Measurements from ENCODE around the gene ADORA1. TPM values are rescaled to one million over a fixed set of nuclear protein-coding genes. Genes with fewer than 3 reads are reported as not detected.

ADORA1 gene
- polyA plus RNA-seq, 1 of the 3 experiments (the other 2 are of a cell fraction), result 4.8 TPM

- 83% methylated on average over 9 of the region's 10 CpGs for WGBS (ENCODE audit: low lambda C conversion rate)
- Histone ChIP-seq H3K9ac (no peak overlapping the region), H4K20me1 (ENCODE audit: insufficient read depth) (no peaks in the 10 kb centered on the region), H2AFZ (ENCODE audit: low read depth) (no peak overlapping the region), H3K27me3 (ENCODE audit: insufficient read depth) (no peaks in the 10 kb centered on the region), H3K4me2 (no peak overlapping the region), H3K9me2 (no peaks in the 10 kb centered on the region), H3F3A (replicated peaks; ENCODE audit: insufficient read depth) (no peaks in the 10 kb centered on the region), H3K9me3 (no peaks in the 10 kb centered on the region), H3K79me2 (ENCODE audit: insufficient read depth) (no peaks in the 10 kb centered on the region), H3K4me3 (ENCODE audit: low read depth in 2 of 2, low read length in 1 of 2) (no peak overlapping the region), H3K36me3 (replicated peaks in 1 of 2; ENCODE audit: control insufficient read depth in 1 of 2, insufficient read depth in 2 of 2, low read length in 1 of 2) (no peaks in the 10 kb centered on the region), H3K27ac (ENCODE audit: low read depth in 2 of 2, low read length in 1 of 2) (no peak overlapping the region), H3K4me1 (ENCODE audit: control insufficient read depth in 1 of 2, insufficient read depth in 2 of 2, low read depth in 1 of 2, low read length in 1 of 2) (peaks cover 14 to 37% of the 10 kb centered on the region in 2 experiments; a peak in 2 of 4 replicates)
- no peak for DNase-seq
- TF ChIP-seq YY1 (IDR thresholded peaks at IDR 0.05; ENCODE audit: low read depth), result no peak
- TF ChIP-seq MAX (IDR thresholded peaks at IDR 0.05; ENCODE audit: low read depth), result no peak
- no peak for TF ChIP-seq FOXM1 (IDR thresholded peaks at IDR 0.05; ENCODE audit: low read depth)
- no peak for TF ChIP-seq PBX3 (IDR thresholded peaks at IDR 0.05)
- TF ChIP-seq CTCF (IDR thresholded peaks at IDR 0.05), result no peak
- TF ChIP-seq ZBTB33 (IDR thresholded peaks at IDR 0.05; ENCODE audit: borderline replicate concordance, low read depth), result no peak
- TF ChIP-seq MXI1 (IDR thresholded peaks at IDR 0.05; ENCODE audit: low read depth, low read length), result no peak
- TF ChIP-seq TEAD4 (IDR thresholded peaks at IDR 0.05; ENCODE audit: borderline replicate concordance, insufficient read depth), result no peak
- TF ChIP-seq TCF12 (IDR thresholded peaks at IDR 0.05), result no peak
- no peak for TF ChIP-seq SIN3A (IDR thresholded peaks at IDR 0.05; ENCODE audit: borderline replicate concordance, low read depth, low read length)
- no peak for TF ChIP-seq REST (IDR thresholded peaks at IDR 0.05; ENCODE audit: low read depth, low read length)
- TF ChIP-seq RFX5 (IDR thresholded peaks at IDR 0.05; ENCODE audit: low read length), result no peak
- no peak for TF ChIP-seq USF2 (IDR thresholded peaks at IDR 0.05; ENCODE audit: borderline replicate concordance, low read depth, low read length)
- TF ChIP-seq FOSL2 (IDR thresholded peaks at IDR 0.05; ENCODE audit: borderline replicate concordance, low read depth), result no peak
- no peak for TF ChIP-seq POLR2AphosphoS5 (IDR thresholded peaks at IDR 0.05; ENCODE audit: low read depth, low read length)
- ChIA-PET CTCF (interaction anchor here (1.0 to 3.6 kb wide), 9 partner anchors 10 to 142 kb away, joined by 3 to 11 read pairs (median 4); no protein-coding TSS in a partner anchor), POLR2A (interaction anchor here (0.9 kb wide), 1 partner anchor 55 kb away, joined by 4 read pairs; no protein-coding TSS in a partner anchor)
These were observed 54.3 kb downstream of the ADORA1 start for GRCh38 chr1:203181586-203182386.

Data from SK-N-SH (cell line).